HL-60 (cell line): ENCODE measurements around the gene PTPRM.

Source experiments
- POLR2AphosphoS5 ChIP-seq: IDR thresholded peaks from 2 replicates; pipeline ENCODE4 v1.6.1; 2012; ENCODE audit warnings: low read depth
- TF ChIP-seq, protein P1 (sequence below): IDR thresholded peaks from one replicate; pipeline ENCODE4 v1.5.1; 2011; ENCODE audit warnings: low read length, control low read depth, inconsistent platforms; ENCODE audit not compliant: insufficient read depth
- TF ChIP-seq, protein P2 (sequence below): IDR thresholded peaks from 2 replicates; pipeline ENCODE4 v1.6.1; 2012; ENCODE audit warnings: low read depth; ENCODE audit not compliant: insufficient replicate concordance

DNA sequence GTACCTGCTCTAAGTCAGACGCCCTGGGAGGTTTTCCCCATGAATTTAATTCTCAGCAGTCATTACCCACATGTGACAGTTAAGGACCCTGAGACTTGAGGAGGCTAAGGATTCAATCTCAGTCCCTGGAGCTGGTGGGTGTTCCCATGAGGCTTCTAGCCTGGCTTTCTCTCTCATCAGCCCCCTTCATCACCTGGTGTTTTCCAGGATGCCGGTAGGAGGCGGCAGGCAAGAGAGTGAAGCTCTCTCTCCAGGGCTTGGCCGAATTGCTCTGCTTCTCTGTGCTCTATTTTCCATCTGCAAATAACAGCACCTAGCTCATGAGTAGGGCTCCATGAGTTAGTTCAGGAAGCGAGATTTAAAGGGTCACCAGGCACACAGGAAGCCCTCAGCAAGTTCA lies 241.9 kb downstream of the PTPRM start:
- TF ChIP-seq, protein P1, sequence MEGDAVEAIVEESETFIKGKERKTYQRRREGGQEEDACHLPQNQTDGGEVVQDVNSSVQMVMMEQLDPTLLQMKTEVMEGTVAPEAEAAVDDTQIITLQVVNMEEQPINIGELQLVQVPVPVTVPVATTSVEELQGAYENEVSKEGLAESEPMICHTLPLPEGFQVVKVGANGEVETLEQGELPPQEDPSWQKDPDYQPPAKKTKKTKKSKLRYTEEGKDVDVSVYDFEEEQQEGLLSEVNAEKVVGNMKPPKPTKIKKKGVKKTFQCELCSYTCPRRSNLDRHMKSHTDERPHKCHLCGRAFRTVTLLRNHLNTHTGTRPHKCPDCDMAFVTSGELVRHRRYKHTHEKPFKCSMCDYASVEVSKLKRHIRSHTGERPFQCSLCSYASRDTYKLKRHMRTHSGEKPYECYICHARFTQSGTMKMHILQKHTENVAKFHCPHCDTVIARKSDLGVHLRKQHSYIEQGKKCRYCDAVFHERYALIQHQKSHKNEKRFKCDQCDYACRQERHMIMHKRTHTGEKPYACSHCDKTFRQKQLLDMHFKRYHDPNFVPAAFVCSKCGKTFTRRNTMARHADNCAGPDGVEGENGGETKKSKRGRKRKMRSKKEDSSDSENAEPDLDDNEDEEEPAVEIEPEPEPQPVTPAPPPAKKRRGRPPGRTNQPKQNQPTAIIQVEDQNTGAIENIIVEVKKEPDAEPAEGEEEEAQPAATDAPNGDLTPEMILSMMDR, result no peak
- no peak for TF ChIP-seq POLR2AphosphoS5
- TF ChIP-seq, protein P2, sequence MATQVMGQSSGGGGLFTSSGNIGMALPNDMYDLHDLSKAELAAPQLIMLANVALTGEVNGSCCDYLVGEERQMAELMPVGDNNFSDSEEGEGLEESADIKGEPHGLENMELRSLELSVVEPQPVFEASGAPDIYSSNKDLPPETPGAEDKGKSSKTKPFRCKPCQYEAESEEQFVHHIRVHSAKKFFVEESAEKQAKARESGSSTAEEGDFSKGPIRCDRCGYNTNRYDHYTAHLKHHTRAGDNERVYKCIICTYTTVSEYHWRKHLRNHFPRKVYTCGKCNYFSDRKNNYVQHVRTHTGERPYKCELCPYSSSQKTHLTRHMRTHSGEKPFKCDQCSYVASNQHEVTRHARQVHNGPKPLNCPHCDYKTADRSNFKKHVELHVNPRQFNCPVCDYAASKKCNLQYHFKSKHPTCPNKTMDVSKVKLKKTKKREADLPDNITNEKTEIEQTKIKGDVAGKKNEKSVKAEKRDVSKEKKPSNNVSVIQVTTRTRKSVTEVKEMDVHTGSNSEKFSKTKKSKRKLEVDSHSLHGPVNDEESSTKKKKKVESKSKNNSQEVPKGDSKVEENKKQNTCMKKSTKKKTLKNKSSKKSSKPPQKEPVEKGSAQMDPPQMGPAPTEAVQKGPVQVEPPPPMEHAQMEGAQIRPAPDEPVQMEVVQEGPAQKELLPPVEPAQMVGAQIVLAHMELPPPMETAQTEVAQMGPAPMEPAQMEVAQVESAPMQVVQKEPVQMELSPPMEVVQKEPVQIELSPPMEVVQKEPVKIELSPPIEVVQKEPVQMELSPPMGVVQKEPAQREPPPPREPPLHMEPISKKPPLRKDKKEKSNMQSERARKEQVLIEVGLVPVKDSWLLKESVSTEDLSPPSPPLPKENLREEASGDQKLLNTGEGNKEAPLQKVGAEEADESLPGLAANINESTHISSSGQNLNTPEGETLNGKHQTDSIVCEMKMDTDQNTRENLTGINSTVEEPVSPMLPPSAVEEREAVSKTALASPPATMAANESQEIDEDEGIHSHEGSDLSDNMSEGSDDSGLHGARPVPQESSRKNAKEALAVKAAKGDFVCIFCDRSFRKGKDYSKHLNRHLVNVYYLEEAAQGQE, result no peak
